GM18508 (cell line): ENCODE measurements around the gene NBL1.

Source experiments
- ATAC-seq: cut with Tn5 transposase; IDR thresholded peaks from one replicate; pipeline ENCODE4 v1.9.1; 2021; ENCODE audit warnings: moderate number of reproducible peaks; ENCODE audit not compliant: insufficient read depth, unreplicated experiment

The NBL1 gene

GRCh38 chr1:19644681-19645410, 735 bp downstream of the NBL1 start:
- ATAC-seq: no peak

DNA sequence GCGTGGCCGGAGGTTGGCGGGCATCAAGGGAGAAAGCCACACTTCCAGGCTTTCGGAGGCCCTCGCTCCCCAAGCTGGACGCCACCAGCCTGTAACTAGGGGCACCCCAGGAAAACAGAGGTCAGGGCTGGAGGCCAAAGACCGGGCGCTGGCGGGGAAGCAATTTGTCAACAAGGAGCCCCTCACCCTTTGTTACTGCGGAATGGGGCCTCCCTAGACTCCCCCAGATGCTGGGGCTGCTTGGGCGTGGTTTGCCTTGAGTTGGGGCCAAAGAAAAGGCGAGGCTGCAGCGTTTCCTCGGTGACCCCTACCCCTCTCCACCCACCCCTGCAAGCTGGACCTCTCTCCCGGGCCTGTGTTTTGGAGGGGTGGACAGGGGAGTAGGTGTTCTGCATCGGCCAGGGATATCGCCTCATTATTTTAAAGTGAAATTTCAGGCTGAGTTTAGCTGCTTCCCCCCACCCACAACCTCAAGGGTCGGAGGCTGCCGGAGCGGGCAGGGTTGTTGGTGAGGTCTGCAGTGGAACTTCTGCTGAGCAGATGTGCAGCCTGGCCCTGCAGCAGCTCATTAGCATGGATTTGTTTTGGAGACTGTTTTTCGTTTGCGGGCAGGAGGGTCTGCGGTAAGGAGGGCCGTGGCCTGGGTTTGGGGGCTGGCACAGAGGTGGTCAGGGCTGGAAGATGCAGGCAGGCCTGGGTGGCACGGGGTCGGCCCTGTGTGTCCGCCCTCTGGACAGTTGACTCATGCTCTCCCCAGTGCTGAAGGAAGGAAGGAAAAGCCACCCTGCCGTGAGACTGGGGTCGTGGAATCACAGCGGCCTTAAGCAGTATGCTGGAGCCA, 1.5 kb downstream of the NBL1 start:
- ATAC-seq: no peak

- no peak for ATAC-seq
These were observed 2.5 kb downstream of the NBL1 start for GRCh38 chr1:19646377-19647319.

GRCh38 chr1:19647643-19648042, 3.5 kb downstream of the NBL1 start:
- ATAC-seq: no peak

DNA sequence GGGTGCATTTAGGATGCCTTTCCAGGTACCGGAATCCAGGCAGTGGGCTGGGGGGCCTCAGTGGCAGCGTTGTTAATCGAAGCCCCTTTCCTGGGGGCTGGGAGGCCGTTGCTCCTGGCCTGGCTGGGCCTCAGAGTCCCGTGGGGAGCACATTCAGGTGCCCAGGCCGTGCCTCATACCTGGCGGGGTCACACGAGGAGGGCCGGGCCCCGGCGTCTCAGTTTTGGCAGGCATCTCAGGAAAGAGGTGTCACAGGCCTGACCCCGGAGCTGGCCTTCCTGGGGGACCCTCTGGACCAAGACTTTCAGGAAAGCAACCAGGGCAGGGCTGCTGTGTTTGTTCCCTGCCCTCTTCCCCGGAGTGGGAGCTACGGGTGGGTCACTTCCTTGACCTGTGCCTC, 4.1 kb downstream of the NBL1 start:
- no peak for ATAC-seq

GRCh38 chr1:19648689-19649088, 4.6 kb downstream of the NBL1 start:
- no peak for ATAC-seq

DNA sequence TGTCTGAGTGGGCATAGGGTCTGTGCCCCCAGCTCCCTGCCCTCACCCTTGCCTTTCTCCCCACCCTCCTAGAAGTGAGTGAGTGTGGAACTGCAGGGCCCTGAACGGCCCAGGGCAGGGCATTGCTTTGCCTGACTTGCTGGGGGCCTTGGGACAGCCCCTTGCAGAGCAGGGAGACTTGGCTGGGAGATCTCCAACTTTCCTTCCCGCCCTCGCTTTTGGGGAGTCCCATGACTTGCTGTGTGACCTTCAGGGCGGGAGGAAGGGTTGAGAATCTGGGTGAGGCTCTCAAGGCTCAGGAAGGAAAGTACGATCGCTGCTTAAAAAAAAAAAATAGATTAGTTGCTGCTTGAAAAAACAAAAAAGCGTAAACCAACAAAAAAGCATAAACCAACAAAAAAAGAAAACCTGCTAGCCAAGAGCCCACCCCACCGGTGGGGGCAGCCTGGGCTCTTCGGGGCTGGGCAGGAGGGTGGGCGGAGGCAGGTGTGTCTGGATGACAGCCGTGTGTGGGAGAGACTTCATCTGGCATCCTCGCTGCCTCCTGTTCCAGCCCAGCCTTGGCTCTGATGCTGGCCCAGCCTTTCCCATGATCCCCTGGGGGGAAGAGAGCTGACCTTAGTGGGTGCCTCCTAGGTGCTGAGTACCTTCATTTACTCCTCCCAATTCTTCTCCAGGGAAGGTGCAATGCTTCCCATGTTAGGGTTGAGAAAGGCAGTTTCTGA, 6.5 kb downstream of the NBL1 start:
- ATAC-seq: no peak

DNA sequence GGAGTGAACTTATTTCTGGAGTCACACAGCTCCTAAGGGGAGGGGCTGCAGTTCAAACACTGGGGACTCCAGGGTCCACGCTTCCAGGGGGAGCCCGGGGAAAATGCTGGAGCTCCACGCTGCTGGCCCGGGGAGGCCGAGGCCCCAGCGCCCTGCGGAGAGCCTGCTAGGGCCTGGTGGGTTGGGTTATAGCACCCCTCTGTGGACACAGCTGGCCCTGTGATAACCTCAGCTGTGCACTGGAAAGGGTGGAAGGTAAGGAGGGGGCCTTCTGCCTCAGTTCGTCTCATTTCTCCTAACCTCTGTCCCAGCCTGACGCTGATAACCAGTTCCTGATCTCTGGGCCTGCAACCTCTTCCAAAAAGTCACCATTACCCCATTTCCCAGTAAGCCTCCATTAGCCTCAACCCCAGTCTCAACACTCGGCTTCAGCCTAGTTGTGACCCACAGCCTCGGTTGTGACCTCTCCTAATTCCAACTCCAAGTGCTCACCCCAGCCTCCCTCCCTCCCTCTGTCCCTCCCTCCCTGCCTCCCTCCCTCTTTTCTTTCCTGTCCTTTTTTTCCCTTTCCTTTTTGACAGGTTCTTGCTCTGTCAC, 7.1 kb downstream of the NBL1 start:
- no peak for ATAC-seq

DNA sequence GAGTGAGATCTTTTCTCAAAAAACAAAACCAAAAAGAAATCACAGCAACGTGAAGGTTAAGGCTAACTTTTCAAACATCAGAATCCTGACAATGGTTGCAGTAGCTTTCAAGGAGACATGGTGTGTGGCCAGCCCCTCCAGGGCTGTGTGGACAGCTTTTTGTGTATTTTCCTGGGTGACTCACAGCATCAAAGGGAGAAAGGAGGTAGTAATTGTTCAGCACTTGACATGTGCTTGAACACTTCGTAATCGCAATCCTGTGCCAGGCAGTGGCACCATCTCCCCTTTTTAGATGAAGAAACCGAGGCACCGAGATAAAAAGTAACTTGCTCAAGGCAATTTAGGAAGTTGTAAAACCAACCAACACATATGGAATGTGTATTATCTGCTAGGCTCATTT, 10.3 kb downstream of the NBL1 start:
- ATAC-seq: no peak

DNA sequence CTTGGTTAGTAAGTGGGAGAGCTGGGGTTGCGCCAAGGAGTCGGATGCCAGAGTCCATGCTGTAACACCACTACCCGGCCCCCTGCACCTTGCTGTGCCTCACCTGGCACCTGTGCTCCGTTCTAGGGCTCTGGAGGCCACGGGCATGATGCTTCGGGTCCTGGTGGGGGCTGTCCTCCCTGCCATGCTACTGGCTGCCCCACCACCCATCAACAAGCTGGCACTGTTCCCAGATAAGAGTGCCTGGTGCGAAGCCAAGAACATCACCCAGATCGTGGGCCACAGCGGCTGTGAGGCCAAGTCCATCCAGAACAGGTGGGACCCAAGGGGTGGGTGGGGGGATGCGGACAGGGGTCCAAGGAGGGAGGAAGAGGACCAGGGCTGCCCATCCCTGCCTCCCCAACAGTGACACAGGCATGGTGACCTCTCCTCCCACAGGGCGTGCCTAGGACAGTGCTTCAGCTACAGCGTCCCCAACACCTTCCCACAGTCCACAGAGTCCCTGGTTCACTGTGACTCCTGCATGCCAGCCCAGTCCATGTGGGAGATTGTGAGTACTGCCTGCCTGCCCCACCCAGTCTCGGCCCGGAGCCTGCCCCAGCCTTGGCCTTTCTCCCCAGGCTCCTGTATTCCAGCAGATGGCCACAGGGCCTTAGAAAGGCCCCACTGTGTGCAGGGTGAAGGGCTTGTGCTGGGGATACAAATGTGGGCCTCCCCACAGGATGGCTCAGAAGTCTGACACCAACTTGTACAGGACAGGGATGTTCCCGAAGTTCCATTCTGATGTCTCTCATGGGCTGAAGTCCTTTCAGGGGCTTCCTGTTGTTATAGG, 11.0 kb downstream of the NBL1 start:
- no peak for ATAC-seq

- ATAC-seq: no peak
These were observed 11.6 kb downstream of the NBL1 start for GRCh38 chr1:19655718-19656080.

- ATAC-seq: no peak
These were observed 12.1 kb downstream of the NBL1 start for GRCh38 chr1:19656134-19656779.

DNA sequence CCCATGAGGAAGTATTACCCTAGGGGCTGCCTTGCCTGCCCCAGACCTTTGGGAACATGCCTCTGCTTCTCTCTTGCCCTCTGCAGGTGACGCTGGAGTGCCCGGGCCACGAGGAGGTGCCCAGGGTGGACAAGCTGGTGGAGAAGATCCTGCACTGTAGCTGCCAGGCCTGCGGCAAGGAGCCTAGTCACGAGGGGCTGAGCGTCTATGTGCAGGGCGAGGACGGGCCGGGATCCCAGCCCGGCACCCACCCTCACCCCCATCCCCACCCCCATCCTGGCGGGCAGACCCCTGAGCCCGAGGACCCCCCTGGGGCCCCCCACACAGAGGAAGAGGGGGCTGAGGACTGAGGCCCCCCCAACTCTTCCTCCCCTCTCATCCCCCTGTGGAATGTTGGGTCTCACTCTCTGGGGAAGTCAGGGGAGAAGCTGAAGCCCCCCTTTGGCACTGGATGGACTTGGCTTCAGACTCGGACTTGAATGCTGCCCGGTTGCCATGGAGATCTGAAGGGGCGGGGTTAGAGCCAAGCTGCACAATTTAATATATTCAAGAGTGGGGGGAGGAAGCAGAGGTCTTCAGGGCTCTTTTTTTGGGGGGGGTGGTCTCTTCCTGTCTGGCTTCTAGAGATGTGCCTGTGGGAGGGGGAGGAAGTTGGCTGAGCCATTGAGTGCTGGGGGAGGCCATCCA, 12.8 kb downstream of the NBL1 start:
- ATAC-seq: no peak

GRCh38 chr1:19657511-19657910, 13.4 kb downstream of the NBL1 start:
- no peak for ATAC-seq

- ATAC-seq: no peak
These were observed 14.1 kb downstream of the NBL1 start for GRCh38 chr1:19658186-19658585.

DNA sequence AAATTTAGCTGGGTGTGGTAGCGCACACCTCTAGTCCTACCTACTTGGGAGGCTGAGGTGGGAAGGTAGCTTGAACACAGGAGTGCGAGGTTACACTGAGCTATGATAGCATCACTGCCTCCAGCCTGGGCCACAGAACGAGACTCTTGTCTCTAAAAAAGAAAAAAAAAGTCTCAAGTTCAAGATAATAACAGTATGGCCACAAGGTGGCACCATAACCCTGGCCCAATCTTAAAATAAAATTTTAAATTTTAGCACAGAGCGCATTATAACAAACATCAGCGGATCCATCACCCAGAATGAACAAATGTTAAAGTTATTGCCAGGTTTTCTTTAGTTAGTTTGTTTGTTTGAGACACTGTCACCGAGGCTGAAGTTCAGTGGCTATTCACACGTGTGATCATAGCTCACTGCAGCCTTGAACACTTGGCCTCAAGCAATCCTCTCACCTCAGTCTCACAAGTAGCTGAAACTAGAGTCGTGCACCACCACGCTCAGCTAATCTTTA, 17.7 kb downstream of the NBL1 start:
- ATAC-seq: no peak

DNA sequence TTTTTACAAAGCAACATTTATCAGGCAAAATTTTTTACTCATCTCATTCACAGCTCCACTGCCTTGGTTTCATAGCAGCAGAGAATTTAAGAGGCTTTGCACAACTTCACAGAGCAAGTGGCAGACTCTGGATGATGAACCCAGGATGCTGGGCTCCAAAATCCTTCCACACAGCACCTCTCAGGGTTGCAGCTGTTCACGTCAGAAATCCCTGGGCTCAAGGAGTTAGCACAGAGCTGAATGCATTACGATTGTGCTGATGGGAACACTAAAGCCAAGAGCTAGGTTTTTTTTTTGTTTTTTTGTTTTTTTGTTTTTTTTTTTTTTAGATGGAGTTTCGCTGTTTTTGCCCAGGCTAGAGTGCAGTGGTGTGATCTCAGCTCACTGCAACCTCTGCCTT, 18.2 kb downstream of the NBL1 start:
- ATAC-seq: no peak
